Parietal lobe (tissue), 2 donors: Measurements from ENCODE around the gene SIPA1L3. TPM values are rescaled to one million over a fixed set of nuclear protein-coding genes. Genes with fewer than 3 reads are reported as not detected.

Experiments used
- small RNA-seq: library from RNA; depleted of rRNA; stranded (forward); fragments of <200 nt; gene quantifications from one replicate; pipeline ENCODE3, GENCODE V24; 2014; ENCODE audit warnings: low replicate concordance
- total RNA-seq: library from RNA; depleted of rRNA; stranded (reverse); fragments of >200 nt; gene quantifications from one replicate; pipeline ENCODE4 v1.2.3, GENCODE V29; 2014

SIPA1L3 gene, protein sequence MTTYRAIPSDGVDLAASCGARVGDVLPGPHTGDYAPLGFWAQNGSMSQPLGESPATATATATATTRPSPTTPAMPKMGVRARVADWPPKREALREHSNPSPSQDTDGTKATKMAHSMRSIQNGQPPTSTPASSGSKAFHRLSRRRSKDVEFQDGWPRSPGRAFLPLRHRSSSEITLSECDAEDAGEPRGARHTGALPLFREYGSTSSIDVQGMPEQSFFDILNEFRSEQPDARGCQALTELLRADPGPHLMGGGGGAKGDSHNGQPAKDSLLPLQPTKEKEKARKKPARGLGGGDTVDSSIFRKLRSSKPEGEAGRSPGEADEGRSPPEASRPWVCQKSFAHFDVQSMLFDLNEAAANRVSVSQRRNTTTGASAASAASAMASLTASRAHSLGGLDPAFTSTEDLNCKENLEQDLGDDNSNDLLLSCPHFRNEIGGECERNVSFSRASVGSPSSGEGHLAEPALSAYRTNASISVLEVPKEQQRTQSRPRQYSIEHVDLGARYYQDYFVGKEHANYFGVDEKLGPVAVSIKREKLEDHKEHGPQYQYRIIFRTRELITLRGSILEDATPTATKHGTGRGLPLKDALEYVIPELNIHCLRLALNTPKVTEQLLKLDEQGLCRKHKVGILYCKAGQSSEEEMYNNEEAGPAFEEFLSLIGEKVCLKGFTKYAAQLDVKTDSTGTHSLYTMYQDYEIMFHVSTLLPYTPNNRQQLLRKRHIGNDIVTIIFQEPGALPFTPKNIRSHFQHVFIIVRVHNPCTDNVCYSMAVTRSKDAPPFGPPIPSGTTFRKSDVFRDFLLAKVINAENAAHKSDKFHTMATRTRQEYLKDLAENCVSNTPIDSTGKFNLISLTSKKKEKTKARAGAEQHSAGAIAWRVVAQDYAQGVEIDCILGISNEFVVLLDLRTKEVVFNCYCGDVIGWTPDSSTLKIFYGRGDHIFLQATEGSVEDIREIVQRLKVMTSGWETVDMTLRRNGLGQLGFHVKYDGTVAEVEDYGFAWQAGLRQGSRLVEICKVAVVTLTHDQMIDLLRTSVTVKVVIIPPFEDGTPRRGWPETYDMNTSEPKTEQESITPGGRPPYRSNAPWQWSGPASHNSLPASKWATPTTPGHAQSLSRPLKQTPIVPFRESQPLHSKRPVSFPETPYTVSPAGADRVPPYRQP (N-terminal part only)
- total RNA-seq = 29.1 TPM

DNA sequence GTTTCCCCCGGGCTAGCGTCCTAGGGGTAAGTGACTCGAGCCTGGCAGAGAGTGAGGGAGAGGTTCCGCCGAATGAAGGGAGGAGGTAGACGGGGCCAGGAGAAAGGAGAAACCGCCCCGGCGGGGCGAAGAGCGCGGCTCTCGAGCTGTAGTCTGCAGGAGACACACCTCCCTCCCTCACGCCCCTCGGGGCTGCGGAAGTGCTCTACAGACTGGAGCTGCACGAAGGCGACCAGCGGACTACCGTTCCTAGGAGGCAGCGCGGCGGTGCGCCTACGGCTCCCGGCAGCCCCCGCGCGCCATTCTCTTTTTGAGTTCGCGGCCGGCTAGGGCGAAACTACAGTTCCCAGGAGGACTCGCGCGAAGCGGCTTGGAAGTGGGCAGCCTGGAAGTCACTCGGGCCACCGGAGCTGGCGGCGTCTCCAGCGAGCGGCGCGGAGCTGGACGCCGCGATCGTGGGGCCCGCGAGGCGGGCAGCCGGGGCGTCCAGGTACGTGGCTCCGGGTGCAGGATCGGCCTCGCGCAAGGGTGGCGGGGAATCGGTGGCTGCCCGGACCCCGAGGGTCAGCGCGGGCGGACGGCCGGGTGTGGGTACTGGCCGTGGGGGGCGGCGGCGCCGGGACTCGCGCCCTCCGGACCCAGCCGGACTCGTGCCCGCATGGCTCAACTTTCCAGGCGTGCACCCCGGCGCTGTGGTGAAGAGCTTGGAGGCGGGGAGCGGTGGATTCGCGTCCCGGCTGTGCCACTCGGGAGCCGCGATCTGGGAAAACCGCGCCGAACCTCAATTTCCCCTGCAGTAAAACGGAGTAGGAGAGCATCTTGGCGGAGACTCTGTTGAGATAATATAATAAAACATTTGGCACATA is at the start of gene SIPA1L3:
Gene SIPA1L3, plus strand, starts transcription at position 340 of the 866 bp plus-strand sequence. CDS start 174,358 bp downstream, outside the sequence.

DNA sequence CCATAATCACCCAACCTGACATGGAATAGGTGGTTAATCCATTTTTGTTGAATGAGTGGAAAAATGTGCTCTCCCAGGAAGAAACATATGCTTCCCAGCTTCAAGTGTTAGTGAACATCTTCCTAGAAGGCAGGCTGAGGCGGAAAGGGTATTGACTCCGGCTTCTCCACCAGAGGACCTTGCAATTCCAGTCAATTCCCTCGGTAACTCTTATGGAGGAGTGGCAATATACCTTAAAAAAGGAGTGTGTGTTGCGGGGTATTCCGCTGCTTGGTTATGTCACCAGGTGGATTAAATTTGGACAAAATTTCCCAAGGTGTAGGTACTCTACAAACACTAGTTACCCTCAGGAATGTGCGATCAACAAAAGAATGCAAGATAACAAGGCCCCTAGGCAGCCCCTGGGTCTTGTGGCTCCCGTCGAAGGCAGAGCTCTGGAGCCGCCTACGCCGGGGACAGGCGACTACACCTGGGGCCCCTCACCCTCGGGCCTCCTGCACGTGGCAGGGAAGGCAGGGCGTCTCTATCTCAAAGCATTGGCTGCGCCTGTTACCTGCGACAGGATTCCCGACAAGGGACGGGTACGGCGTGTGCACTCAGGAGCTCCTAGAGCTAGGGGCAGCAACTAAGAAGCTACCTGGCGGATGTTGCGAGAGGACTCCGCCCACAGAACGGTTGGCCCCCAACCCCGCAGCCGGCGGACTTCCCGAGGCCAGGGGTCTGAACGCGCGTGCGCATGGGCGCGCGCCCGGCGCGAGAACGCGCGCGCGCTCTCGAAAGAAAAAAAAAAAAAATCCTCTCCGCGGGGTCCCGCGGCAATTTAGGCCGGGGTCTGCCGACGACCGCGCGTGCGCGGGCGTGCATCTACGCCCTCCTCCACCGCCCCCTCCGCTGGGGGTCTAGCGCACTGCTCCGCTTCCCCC is 801 bp upstream of the SIPA1L3 start, which contains the start of gene WDR87:
Gene WDR87, minus strand, starts transcription at position 649 of the 923 bp plus-strand sequence. CDS start 8,355 bp downstream, outside the sequence.

DNA sequence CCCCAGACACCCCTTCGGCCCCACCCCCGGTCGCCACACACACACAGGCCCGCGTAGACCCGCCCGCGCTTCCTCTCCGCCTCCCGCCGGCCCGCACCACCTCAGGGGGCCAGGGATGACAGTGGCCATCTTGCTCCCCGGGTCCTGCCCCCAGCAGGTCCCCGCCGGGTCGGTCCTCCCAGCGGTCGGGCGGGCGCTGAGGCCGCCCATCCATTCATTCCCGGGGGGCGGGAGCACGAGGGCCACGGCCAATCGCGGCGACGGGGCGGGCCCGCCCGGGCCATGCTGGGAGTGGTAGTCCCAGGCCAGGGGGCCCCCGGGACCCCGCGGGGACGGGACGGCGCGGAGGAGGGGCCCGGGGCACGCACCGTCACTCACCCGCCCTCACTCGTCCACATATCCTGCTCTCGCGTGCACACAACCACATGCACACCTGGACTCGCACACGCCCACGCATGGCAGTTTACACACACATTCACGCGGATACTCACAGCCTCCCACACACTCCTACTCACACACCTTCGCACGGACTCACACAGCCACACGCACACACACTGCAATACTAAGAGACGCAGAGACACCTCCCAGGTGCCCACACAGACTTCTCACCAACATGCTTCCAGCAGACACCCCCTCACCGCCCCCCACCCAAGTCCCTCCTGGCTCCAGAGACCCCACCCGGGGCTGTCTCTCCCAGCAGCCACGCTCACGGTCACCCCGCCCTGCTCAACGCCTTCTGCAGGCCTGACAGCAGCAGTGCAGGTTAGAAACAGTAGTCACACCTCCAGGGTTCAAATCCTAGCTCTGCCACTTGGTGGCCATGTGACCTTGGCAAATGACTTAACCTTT is 317.2 kb downstream of the SIPA1L3 start, which contains the start of gene DPF1:
Gene DPF1, minus strand, starts transcription at position 209 of the 849 bp plus-strand sequence. Its CDS starts 80 bp downstream, at position 129.

Small RNA genes lying within 50 kb of the gene (small RNA-seq; reads per million reads assigned to genes)
- gene RN7SL663P = not detected

Other genes starting within 250 kb of the SIPA1L3 start
- 24.1 TPM for gene ZNF607, start 187.4 kb upstream of the SIPA1L3 start, total RNA-seq
- gene ZNF573, start 127.6 kb upstream of the SIPA1L3 start, total RNA-seq = 47.0 TPM
- not detected for gene WDR87, start 614 bp upstream of the SIPA1L3 start, total RNA-seq